Measurements from ENCODE around the gene TMEM132E.

GRCh38 chr17:34656801-34657200 is 77.4 kb downstream of the TMEM132E start:
- TF ChIP-seq REST (tag by site-specific recombination; IDR thresholded peaks at IDR 0.05) (no peak), ZNF266 (tag by site-specific recombination; IDR thresholded peaks at IDR 0.05; ENCODE audit: low read depth) (no peak), ZNF768 (tag by site-specific recombination; IDR thresholded peaks at IDR 0.05) (no peak), ZBTB21 (tag by site-specific recombination; IDR thresholded peaks at IDR 0.05) (no peak), ZNF121 (tag by site-specific recombination; IDR thresholded peaks at IDR 0.05) (no peak), ZNF529 (tag by site-specific recombination; IDR thresholded peaks at IDR 0.05; ENCODE audit: insufficient replicate concordance) (no peak), CTCF (tag by site-specific recombination; IDR thresholded peaks at IDR 0.05) (no peak), HIC1 (tag by site-specific recombination; IDR thresholded peaks at IDR 0.05) (no peak), ZNF202 (tag by site-specific recombination; IDR thresholded peaks at IDR 0.05; ENCODE audit: borderline replicate concordance) (no peak), ZNF792 (tag by site-specific recombination; IDR thresholded peaks at IDR 0.05) (no peak), BCL11B (tag by site-specific recombination; IDR thresholded peaks at IDR 0.05; ENCODE audit: low read depth) (no peak)

Data from HEK293 (cell line).